GM12874 (cell line): ENCODE data around the gene ZNF566.

Source experiments
- CTCF ChIP-seq: IDR thresholded peaks from 2 replicates; pipeline ENCODE4 v1.5.1; 2011; ENCODE audit warnings: low read depth, mild to moderate bottlenecking, control low read depth, low read length, moderate library complexity; ENCODE audit not compliant: insufficient read depth

Gene ZNF566

GRCh38 chr19:36408101-36408500 is 81.3 kb downstream of the ZNF566 start:
- TF ChIP-seq CTCF, result no peak

GRCh38 chr19:36404498-36404897 is 84.9 kb downstream of the ZNF566 start:
- no peak for TF ChIP-seq CTCF

- no peak for TF ChIP-seq CTCF
Measured at GRCh38 chr19:36401475-36401874, 87.9 kb downstream of the ZNF566 start.

GRCh38 chr19:36398571-36398970 is 90.8 kb downstream of the ZNF566 start:
- TF ChIP-seq CTCF, result no peak
